Uterus (tissue), 4 donors: ENCODE measurements around the gene PIGO. TPM values are rescaled to one million over a fixed set of nuclear protein-coding genes. Genes with fewer than 3 reads are reported as not detected.

Experiments used
- DNase-seq, 2 donors: peaks; one replicate each; pipeline ENCODE4 v3.0.0-alpha.2; 2019 to 2020
- H3K27ac ChIP-seq, 2 donors: fragments of 200-600 bp; sonication (generic); 1 replicate in 1 of 2; 2 replicates in 1 of 2; pipeline ENCODE4 v1.5.1; 2016 to 2018
- H3K27me3 ChIP-seq, 2 donors: fragments of 200-600 bp; sonication (generic); one replicate each; pipeline ENCODE4 v1.5.1; 2018 to 2019; ENCODE audit warnings: control low read depth in 1 of 2
- H3K36me3 ChIP-seq, 2 donors: fragments of 200-600 bp; sonication (generic); one replicate each; pipeline ENCODE4 v1.5.1; 2019; ENCODE audit warnings: control low read depth in 1 of 2
- H3K4me1 ChIP-seq, 2 donors: fragments of 200-600 bp; sonication (generic); one replicate each; pipeline ENCODE4 v1.5.1; 2018 to 2019; ENCODE audit warnings: control low read depth in 1 of 2
- H3K4me3 ChIP-seq, 2 donors: fragments of 200-600 bp; sonication (generic); 1 replicate in 1 of 2; 2 replicates in 1 of 2; pipeline ENCODE4 v1.5.1; 2018 to 2019; ENCODE audit warnings: mild to moderate bottlenecking in 1 of 2
- H3K9me3 ChIP-seq, 2 donors: fragments of 200-600 bp; sonication (generic); one replicate each; pipeline ENCODE4 v1.5.1; 2019; ENCODE audit warnings: control low read depth in 1 of 2
- CTCF ChIP-seq, 4 experiments: fragments of 200-600 bp in 2 of 4; fragments of 450-650 bp in 2 of 4; sonication (generic) in 2 of 4; IDR thresholded peaks; one replicate each; pipeline ENCODE4 v1.5.1; 2016 to 2019; ENCODE audit warnings: antibody characterized with exemption in 4 of 4, mild to moderate bottlenecking in 2 of 4, moderate library complexity in 1 of 4
- POLR2A ChIP-seq, 2 donors: fragments of 450-650 bp; IDR thresholded peaks; one replicate each; pipeline ENCODE4 v1.6.1; 2016; ENCODE audit warnings: antibody characterized with exemption in 2 of 2, mild to moderate bottlenecking in 1 of 2, moderate library complexity in 1 of 2
- intact Hi-C: fragments of 100-400 bp; cut with DNase I; formaldehyde crosslinking; loops from one replicate; pipeline ENCODE4 v1.15.1; 2023; ENCODE audit warnings: low total_unique reads
- small RNA-seq: library from RNA; depleted of rRNA; stranded (forward); fragments of <200 nt; gene quantifications from one replicate; pipeline ENCODE3, GENCODE V24; 2016
- total RNA-seq, 4 donors: library from RNA; depleted of rRNA in 3 of 4; stranded (reverse); fragments of >200 nt in 3 of 4; gene quantifications; one replicate each; pipeline versions ENCODE4 v1.1.0 to v1.2.4, GENCODE V29; 2014 to 2023
- donor health status: DM: yes; HTN: yes; CAD: no.

PIGO gene
- total RNA-seq, 4 donors from 2014 or later: 2.8 to 21.5 (median 14.6) TPM

GRCh38 chr9:35042891-35043545, 53.4 kb downstream of the PIGO start:
- no peak for DNase-seq
- TF ChIP-seq CTCF (IDR thresholded peaks at IDR 0.05) (no peak), POLR2A (IDR thresholded peaks at IDR 0.05) (no peak)
- H3K4me3 ChIP-seq: no peak overlapping the region
- no peaks in the 10 kb centered on the region for H3K27me3 ChIP-seq
- no peaks in the 10 kb centered on the region for H3K9me3 ChIP-seq
- no peak overlapping the region for H3K27ac ChIP-seq
- no peaks in the 10 kb centered on the region for H3K4me1 ChIP-seq
- H3K36me3 ChIP-seq: no peaks in the 10 kb centered on the region
- intact Hi-C loops: no loop called here

GRCh38 chr9:35042081-35042604, 54.2 kb downstream of the PIGO start:
- intact Hi-C loops: no loop called here
- no peak overlapping the region for H3K27ac ChIP-seq
- H3K4me3 ChIP-seq: no peak overlapping the region
- TF ChIP-seq CTCF (IDR thresholded peaks at IDR 0.05) (no peak), POLR2A (IDR thresholded peaks at IDR 0.05) (no peak)
- no peaks in the 10 kb centered on the region for H3K4me1 ChIP-seq
- H3K27me3 ChIP-seq: no peaks in the 10 kb centered on the region
- no peak for DNase-seq
- no peaks in the 10 kb centered on the region for H3K9me3 ChIP-seq
- no peaks in the 10 kb centered on the region for H3K36me3 ChIP-seq

Small RNA genes lying within 50 kb of the gene (small RNA-seq; reads per million reads assigned to genes)
- not detected for gene RN7SL338P

Other genes with a start within 250 kb of the PIGO start
- gene PHF24, start 138.3 kb downstream of the PIGO start, total RNA-seq: 1 to 10 TPM in 1 of 4 donors, under 1 TPM in 3; under 0.01 to 1.5 (median 0.81) TPM
- gene DNAJB5, start 106.8 kb downstream of the PIGO start, total RNA-seq: 10 to 100 TPM in 3 of 4 donors, 1 to 10 TPM in 1; 9.7 to 45.0 (median 25.1) TPM
- gene VCP, start 24.0 kb downstream of the PIGO start, total RNA-seq: 100 to 1,000 TPM in 3 of 4 donors, 10 to 100 TPM in 1; 57.6 to 252 (median 174) TPM
- gene FANCG, start 16.6 kb downstream of the PIGO start, total RNA-seq: 10 to 100 TPM in 1 of 4 donors, 1 to 10 TPM in 3; 1.8 to 29.1 (median 8.3) TPM
- gene STOML2, start 6.5 kb upstream of the PIGO start, total RNA-seq: 100 to 1,000 TPM in 1 of 4 donors, 10 to 100 TPM in 3; 58.4 to 107 (median 63.4) TPM
- 10 to 100 TPM in 1 of 4 donors, 1 to 10 TPM in 1, under 1 TPM in 2; 0.51 to 14.8 (median 4.1) TPM for gene ATOSB, start 19.3 kb upstream of the PIGO start, total RNA-seq
- gene UNC13B, start 65.4 kb upstream of the PIGO start, total RNA-seq: 10 to 100 TPM; 11.2 to 37.1 (median 14.6) TPM